HG03571 (cell line): ENCODE measurements around the gene EPHB6.

Source experiments
- ATAC-seq: cut with Tn5 transposase; IDR thresholded peaks from one replicate; pipeline ENCODE4 v1.9.1; 2021; ENCODE audit not compliant: unreplicated experiment

EPHB6 gene

DNA sequence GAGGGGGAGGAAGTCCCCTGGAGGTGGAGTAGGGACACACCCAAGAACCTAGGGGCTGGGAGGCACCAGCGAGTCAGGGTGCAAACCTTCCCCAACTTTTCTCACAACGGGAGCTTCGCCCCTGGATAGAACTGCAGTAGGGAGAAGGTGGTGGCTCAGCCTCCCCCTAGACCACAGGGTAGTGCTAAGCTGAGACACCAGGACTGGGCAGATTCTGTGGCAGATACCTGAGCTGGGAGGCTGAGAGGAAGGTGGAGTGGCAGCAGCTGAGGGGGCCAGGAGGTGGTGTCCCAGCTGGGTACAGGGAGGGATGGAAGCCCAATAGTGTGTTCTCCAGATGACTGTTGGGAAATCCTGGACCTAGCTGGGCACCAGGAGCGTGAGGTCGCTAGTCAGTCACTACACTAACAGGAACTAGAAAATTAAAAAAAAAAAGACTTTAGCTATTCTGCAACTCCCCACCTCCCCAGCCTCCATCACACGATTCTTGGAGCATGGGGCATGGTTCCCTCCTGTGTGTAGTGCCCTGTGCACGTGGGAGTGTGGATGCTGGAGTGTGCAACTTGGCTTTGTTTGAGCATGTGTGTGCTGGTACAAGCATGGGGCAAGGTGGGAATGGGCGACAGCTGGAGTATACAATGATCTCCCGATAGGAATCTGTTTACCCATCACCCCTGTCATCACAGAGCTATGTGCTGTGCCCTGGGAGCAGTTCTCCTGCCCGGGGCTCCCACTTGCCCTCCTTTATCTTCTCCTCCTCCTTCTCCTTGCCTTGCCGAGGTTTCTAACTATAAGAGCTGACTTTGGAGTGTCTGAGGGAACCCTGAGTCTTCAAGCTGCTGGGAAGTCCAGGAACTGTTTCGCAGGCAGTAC is 39.5 kb downstream of the EPHB6 start:
- ATAC-seq, result no peak

DNA sequence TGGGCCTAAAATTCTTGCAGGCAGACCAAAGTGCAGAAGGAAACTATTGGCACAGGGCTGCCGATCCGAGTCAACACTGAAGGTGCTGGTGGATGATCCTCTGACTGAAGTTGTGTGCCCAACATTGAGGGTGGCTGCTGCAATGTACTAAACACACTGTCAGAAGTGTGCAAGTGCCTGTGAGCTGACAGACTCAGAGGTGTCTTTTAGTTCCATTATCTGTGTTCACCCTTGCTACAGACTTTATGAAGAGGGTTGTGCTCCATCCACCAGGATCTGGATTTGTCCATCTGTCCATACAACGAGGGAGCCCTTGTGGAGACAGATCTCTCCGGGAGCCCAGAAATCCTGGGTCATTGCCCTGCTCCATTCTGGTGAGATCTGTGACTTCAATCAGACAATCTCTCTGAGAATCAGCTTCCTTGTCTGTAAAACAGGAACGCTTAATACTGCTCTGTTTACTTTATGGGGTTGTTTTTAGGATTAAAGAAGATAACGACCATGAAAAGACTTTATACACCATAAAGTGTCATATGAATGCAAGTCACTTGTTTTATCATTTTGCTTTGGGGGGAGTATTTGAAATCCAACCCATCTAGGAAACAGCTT is 40.2 kb downstream of the EPHB6 start:
- no peak for ATAC-seq

DNA sequence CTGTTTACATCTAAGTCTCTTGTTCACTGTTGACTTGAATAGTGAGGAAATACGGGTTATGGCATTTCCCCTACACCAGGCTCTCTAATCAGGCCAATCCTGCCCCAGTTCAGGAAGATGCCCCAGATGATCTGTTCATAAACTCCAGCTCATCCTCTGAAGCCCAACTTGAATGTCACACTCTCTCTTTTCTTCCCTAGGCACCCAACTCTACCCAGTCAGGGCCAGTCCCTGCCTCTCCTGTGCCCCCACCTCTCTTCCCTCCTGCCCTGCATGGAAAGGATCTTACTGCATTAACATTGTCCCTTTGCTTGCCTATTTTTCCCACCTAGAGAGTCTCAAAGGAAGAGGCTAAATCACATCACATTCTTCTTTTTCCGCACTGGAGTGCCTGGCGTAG is 41.3 kb downstream of the EPHB6 start:
- ATAC-seq, result no peak

DNA sequence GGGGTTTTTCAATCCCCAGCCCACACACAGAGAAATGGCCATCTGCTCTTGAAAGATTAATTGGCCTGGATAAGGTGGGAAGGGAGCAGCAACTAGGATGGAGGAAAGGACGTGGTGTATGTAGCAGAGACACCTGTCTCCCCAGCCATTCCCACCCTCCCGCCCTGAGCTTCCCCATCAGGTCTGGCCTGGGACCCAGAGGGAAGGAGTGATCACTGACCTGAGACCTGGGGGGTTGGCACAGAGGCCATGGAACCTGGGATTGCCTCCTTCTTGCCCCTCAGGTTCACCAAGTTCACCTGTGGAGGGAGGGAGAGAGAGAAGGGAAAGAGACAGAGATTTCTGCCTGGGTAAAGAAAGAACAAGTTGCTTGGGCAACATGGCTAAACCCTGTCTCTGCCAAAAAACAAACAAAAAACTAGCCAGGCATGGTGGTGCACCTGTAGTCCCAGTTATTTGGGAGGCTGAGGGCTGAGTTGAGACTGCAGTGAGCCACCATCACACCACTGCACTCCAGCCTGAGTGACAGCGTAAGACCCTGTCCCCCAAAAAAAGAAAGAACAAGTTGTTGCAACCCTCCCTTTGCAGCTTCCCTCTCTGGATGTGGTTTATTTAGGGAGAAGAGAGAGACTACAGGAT is 42.0 kb downstream of the EPHB6 start:
- ATAC-seq, result no peak

DNA sequence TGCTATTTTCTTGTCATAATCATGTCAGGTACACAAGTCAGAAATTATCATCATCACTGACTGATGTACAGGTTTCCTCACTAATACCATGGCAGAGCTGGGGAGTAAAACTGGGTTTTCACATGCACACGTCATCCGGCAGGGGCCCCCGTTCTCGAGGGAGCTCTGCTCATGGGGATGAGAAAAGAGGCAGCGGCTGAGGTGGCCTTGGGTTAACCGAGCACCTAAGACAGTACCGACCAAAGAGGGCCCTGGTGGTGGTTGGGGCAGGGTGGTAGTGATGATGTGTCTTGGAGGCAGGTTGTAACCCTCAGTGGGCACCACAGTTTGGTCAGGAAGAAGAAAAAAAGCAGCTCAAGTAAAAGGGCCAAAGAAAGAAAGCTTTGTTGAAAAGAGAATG is 42.8 kb downstream of the EPHB6 start:
- no peak for ATAC-seq

DNA sequence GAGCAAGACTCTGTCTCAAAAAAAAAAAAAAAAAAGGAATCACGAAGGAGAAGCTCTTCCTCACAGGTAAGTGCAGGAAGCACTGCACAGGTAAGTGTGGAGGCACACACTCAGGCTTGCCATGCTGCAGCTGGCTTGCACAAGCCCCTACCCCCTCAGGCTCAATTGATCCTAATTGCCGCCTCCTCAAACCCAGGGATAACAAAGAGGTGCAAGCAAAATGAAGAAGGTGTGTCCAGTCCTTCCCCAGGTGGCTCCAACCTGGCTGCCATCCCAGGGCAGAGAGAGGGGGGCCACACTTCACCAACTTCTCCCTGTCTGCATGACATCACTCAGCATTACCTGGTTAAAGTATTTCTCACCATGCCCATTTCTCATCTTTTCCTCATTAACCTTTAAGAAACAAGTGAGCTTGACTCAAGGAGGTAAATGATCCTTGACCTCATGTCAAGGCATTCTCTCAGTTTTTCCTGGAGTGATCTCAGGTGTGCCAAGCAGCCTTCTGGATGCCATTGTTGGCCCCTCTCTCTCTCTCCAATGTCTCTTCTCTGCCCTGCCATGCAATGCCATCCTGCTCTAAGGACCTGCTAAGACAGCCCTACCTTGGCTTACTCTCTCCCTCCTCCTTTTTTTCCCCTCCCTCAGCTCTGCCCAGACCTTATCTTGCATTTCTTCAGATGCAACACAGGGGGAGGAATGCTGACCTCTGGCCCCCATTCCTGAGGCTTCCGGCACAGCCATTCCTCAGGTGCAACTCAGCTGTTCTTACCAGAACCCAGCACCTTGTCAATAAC is 43.7 kb downstream of the EPHB6 start:
- ATAC-seq, result no peak

DNA sequence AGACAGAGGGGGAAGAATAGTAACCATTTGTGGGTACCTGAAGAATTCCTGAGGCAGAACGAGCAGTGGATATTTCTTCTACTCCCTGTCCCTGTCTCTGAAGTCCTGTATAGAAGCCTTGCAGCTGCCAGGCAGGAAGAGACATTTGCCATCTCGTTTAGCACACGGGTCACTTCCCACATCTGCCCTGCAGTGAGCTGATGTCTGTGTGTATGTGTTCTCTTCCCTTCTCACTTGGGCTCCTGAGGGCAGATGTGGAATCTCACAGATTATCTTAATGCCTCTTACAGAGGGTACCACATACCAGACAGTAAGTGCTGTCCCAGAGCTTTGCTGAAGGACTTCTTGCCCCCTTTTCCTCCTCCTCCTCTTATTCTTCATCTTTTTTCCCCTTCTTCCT is 44.8 kb downstream of the EPHB6 start:
- ATAC-seq, result no peak

DNA sequence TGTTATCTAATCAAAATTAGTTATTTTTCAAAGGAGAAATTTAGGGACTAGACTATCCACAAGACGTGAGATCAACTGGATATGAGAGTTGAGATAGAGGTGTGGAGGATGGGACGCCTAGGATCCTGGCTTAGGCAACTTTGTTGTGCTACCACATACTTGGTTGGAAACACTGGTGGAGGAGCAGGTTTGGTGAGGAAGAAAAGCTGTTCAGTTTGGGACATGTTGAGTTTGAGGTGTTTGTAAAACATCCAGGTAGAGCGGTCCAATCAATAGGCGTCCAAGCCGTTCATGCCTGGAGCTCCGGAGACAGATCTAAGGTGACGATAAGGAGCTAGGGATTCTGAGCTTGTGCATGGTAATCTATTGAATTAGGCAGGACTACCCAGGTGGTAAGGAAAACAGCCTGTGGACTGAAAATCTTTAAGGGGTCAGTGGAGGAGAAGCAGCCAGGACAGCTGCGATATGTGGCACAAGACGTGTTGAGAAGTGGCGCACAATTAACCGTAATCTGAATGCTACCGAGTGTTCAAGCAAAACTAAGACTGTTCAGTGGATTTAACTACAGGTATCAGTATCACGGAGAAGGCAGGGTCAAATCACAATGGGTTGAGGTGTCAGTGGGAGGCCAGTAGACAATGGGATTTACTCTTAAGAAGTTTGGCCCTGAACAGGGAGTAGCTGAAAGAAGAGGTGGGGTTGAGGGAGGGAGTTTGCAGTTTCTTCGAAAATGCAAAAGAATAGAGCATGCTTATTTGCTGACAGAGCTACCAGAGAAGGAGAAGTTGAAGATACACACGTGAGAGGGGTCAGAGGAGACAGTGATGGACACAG is 46.8 kb downstream of the EPHB6 start:
- no peak for ATAC-seq

DNA sequence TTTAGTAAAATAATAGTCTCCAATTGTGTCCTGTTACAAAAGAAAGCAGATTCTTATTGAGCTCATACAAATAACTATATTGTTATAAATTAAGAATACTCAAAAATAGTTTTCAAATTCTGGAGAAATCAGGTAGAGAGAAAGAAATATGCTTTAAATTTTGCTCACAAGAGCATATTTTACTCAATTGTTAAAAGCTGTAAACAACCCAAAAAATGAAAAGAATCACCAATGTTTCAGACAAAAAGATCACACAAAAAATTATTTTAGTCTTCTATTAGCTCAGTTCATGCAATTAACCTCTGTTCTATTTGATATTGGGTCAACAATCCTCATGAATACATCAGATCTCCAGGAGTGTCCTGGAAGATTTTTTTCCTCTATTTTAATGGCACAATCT is 49.3 kb downstream of the EPHB6 start:
- ATAC-seq, result no peak

DNA sequence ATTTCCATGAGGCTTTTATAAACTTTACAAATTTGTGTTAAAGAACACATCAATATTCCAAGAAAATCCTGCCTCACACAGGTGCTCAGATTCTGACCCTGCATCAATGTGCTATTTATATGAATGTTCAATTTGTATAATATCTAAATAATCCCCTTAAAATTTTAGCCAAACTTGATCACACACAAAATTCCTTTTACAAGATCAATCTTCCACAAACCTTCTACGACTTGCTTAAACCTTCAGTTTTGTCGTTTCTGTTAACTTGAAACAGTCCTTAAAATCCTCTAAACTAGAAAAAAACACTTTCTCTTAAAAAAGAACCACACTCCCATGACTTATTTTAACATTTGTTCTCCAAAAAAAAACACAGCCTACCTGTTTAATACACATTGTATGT is 50.9 kb downstream of the EPHB6 start:
- ATAC-seq, result no peak

DNA sequence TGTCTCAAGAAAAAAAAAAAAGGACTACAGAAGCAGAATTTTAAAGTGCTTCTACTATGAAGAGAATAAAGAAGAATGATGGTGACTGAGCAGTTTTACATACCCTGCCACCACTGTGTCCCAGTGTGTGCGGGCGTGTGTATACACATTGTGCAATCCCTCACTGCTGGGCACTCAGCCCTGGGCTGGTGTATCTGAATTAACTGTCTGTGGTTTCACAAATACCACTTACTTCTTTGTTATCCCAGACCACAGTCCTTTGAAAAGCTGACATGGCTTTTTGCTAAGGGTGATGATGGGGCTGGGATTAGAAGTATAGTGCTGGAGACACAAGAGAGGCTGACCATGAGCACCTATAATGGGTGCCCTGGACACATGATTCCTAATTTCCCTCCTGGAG is 51.8 kb downstream of the EPHB6 start:
- ATAC-seq, result no peak

DNA sequence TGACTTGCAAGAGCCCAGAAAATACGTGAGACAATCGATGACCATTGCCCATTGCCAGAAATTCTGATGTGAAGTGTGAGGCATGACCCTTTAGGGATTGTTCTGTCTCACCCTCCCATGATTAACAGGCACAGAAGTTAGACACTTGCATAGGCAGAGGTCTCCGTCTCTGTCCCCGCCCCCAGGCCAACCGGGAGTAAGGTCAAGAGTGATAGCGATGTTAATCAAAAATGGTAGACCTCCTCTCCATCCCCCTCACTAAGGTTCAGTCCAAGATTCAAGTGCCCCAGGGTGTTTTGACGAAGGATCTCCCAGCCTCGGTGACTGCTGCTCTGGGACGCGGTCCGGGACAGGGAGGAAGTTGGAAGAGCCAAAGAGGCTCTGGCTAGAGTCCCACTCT is 53.4 kb downstream of the EPHB6 start:
- no peak for ATAC-seq

DNA sequence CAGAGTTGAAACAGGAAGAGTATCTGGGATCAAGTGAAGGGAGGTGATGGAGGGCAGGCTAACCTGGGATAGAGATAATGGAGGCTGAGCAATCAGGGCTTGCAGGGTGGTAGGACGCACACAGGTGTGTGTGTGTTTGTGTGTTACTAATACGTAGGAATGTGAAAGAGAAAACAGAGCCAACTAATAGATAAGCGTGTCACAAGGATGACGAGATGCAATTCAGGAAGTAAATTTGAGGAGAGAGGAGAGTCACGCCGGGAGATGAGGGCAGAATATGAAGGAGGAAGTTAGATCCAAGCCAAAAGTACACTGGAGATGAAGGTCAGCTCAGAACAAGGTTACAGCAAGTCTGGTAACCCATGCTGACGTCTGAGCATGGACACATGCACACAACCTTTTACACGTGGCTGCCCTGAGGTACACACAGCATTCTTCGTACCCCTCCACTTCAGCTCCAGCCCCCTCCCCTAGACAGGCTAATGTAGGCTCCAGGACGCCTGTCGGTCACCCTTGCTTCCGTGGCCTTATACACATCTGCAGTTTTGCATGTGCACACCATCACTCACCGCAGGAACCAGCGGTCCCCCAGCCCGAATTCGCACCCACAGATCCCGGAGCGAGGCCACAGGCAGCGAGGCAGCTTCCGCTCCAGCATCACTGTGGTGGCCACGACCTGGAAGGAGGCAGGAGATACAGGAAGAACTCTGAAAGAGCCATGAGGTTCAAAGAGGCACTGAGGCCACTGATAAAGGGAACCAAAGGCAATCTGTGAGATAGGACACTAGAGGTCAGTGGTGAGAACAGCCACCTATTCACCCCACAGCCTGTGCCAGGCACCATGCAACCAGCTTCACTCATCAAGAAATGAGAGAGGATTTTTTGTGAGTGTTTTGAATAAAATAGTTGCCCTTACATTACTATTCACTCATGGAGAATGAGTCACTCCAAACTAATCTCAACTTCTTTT is 54.3 kb downstream of the EPHB6 start:
- no peak for ATAC-seq

DNA sequence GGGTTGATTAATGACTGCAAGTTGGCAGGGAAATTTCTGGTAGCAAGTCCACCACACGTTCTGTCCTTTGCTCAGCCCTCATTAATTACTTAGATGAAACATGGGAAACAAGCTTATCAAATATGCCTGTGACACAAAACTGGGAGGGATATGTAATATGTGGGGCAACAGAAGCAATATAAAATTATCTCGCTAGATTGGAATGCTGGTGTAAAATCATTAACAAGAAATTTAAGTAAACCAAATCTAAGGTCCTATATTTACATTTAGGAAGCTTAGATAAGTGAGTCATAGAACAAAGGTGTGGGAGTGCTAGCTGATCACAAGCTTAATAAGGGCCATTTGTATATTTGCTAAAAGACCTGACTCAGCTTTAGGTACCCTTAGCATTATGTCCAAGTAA is 55.2 kb downstream of the EPHB6 start:
- ATAC-seq, result no peak

DNA sequence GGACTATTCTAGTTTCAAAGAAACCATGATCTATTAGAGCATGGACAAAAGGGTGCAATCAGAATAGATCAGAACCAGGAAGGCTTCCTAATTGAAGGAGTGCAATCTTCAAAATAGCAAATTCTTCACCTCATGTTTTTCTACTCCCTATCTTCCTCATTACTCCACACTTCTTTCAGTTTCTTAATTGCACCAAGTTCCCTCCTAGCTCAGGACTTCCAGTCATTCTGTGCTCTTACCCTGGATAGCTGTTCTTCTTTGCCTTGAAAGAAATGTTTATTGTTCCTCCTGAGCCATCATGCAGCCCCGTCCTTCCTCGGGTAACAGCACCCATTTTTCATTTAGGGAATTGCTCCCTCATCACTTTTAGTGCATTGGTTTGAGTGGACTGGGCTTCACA is 55.6 kb downstream of the EPHB6 start:
- ATAC-seq, result no peak

DNA sequence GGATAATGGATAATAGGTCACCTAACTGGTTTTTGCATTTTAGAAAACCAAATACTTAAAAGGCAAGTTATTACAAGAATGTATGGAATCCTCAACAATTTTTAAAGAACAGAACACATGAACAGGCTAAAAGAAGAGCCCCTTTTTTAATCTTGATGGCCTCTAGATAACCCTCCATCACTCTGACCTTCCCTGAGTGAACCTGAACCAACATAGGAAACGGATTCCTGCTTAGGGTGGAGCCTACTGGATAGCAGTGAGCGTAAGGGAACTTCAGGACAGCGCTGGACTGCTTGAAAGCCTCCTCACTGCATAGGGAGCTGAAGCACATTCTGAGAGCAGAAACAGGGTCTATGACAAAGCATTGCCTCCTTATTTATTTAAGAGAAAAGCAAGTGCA is 58.2 kb downstream of the EPHB6 start:
- ATAC-seq, result no peak

DNA sequence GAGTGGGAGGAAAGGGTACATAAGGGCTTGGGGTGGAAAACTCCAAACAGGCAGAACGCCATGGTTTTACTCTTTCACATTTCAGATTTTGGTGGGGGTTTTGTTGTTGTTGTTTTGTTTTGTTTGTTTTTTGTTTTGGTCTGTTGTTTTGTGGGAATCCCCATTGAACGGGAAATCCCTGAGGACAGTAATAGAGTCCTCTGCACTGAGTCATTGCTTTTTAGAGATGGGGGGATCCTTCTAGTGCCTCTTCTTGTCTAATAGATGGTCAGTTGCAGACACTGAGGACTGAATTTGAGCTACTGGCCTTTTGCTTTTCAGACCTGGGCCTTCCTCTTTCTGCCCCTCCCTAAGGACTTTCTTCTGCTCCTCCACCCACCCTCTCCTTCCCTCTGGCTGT is 58.7 kb downstream of the EPHB6 start:
- ATAC-seq, result no peak

DNA sequence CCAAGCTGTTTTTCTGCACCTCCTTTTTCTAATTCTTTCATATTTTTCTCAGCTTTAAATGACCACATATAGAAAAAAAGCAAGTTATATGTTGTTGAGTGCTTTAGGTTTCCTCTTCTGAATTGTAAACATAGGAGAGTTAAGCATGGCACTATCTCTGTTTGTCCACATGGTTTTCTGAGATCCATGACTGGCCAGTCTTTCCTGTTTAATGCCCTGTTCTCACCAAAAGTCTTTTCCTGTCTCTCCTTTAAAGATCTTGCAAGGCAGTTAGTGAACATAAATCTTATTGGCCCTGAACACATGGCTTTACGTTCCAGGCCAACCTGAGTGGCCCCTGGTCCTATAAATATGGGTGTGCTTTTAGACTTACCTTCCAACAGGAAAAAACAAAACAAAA is 59.2 kb downstream of the EPHB6 start:
- no peak for ATAC-seq

DNA sequence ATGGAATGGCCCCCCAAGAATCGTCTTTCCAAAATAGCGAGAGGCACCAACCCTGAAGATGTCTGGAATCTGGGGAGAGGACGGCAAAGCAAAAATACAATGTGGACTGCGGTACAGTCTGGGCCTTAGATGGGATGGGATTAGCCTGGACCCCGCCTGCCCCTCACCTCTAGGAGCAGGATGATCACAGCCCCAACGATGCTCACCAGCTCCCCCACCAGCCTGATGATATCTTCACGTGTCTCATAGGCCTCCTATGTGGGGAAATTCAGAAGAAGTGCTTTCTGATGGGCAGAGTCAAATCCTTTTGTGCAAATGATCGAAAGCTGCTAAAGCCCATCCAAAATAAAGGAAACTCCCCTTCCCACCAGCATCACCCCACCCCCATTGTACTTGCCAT is 60.4 kb downstream of the EPHB6 start:
- no peak for ATAC-seq
